Neuronal stem cell (in vitro differentiated cells): ENCODE data around the gene FGGY.

Source experiments
- DNase-seq: peaks from one replicate; pipeline ENCODE4 v3.0.0-alpha.2; 2013; ENCODE audit warnings: low spot score
- H2AFZ ChIP-seq: one replicate; pipeline ENCODE4 v1.6.1; 2013; ENCODE audit warnings: mild to moderate bottlenecking, low read length, inconsistent platforms
- H2AK5ac ChIP-seq: 2 replicates; pipeline ENCODE4 v1.6.1; 2013; ENCODE audit warnings: low read depth, mild to moderate bottlenecking, inconsistent platforms, low read length, moderate library complexity, mixed read lengths
- H2BK120ac ChIP-seq: 2 replicates; pipeline ENCODE4 v1.6.1; 2013; ENCODE audit warnings: low read depth, mild to moderate bottlenecking, inconsistent platforms, low read length, moderate library complexity, mixed read lengths
- H2BK12ac ChIP-seq: one replicate; pipeline ENCODE4 v1.6.1; 2013; ENCODE audit warnings: low read length, inconsistent platforms
- H2BK15ac ChIP-seq: 2 replicates; pipeline ENCODE4 v1.6.1; 2013; ENCODE audit warnings: mild to moderate bottlenecking, low read length, inconsistent platforms, mixed read lengths
- H2BK5ac ChIP-seq: one replicate; pipeline ENCODE4 v1.6.1; 2013; ENCODE audit warnings: inconsistent platforms, mild to moderate bottlenecking, low read length, moderate library complexity
- H3K14ac ChIP-seq: one replicate; pipeline ENCODE4 v1.6.1; 2013; ENCODE audit warnings: low read length, inconsistent platforms
- H3K18ac ChIP-seq: 2 replicates; pipeline ENCODE4 v1.6.1; 2013; ENCODE audit warnings: low read length, inconsistent platforms
- H3K23ac ChIP-seq: 2 replicates; pipeline ENCODE4 v1.6.1; 2013; ENCODE audit warnings: low read depth, mild to moderate bottlenecking, mixed read lengths, low read length, inconsistent platforms; ENCODE audit not compliant: poor library complexity
- H3K27ac ChIP-seq: replicated peaks from 3 replicates; pipeline ENCODE4 v1.5.1; 2013; ENCODE audit warnings: low read length, inconsistent platforms
- H3K27me3 ChIP-seq, 3 experiments: 2 replicates each; pipeline ENCODE4 v1.6.1; 2013; ENCODE audit warnings: low read length in 3 of 3, mild to moderate bottlenecking in 2 of 3, inconsistent platforms in 1 of 3, low read depth in 1 of 3, mixed read lengths in 1 of 3, moderate library complexity in 1 of 3; ENCODE audit not compliant: control insufficient read depth in 3 of 3, insufficient read depth in 3 of 3
- H3K36me3 ChIP-seq, 2 donors: replicated peaks in 1 of 2; 2 replicates each; pipeline ENCODE4 v1.6.1; 2013; ENCODE audit warnings: low read length in 2 of 2; ENCODE audit not compliant: control insufficient read depth in 2 of 2, insufficient read depth in 2 of 2
- H3K4ac ChIP-seq: 2 replicates; pipeline ENCODE4 v1.6.1; 2013; ENCODE audit warnings: inconsistent platforms, mild to moderate bottlenecking, low read length, moderate library complexity
- H3K4me1 ChIP-seq, 2 donors: 1 replicate in 1 of 2; 2 replicates in 1 of 2; pipeline ENCODE4 v1.6.1; 2013; ENCODE audit warnings: low read length in 2 of 2, low read depth in 1 of 2; ENCODE audit not compliant: control insufficient read depth in 2 of 2, insufficient read depth in 1 of 2
- H3K4me2 ChIP-seq: one replicate; pipeline ENCODE4 v1.6.1; 2013; ENCODE audit warnings: mild to moderate bottlenecking, low read length, inconsistent platforms; ENCODE audit not compliant: insufficient read depth, poor library complexity, severe bottlenecking
- H3K4me3 ChIP-seq, 2 donors: 2 replicates each; pipeline ENCODE4 v1.5.1; 2013; ENCODE audit warnings: low read length in 2 of 2, mild to moderate bottlenecking in 2 of 2, inconsistent platforms in 1 of 2, moderate library complexity in 1 of 2
- H3K79me1 ChIP-seq: one replicate; pipeline ENCODE4 v1.6.1; 2013; ENCODE audit warnings: low read depth, mild to moderate bottlenecking, inconsistent platforms, low read length, moderate library complexity
- H3K9ac ChIP-seq: one replicate; pipeline ENCODE4 v1.6.1; 2013; ENCODE audit warnings: mild to moderate bottlenecking, low read depth, low read length, inconsistent platforms; ENCODE audit not compliant: poor library complexity
- H3K9me3 ChIP-seq, 2 donors: replicated peaks in 1 of 2; 2 replicates each; pipeline versions ENCODE3 to v1.6.1; 2013; ENCODE audit warnings: low read length in 2 of 2, mild to moderate bottlenecking in 2 of 2, inconsistent platforms in 1 of 2, low read depth in 1 of 2, mixed read lengths in 1 of 2, moderate library complexity in 1 of 2; ENCODE audit not compliant: control insufficient read depth in 2 of 2, insufficient read depth in 1 of 2
- H4K8ac ChIP-seq: one replicate; pipeline ENCODE4 v1.6.1; 2013; ENCODE audit warnings: low read depth, mild to moderate bottlenecking, inconsistent platforms, low read length, moderate library complexity
- H4K91ac ChIP-seq: one replicate; pipeline ENCODE4 v1.6.1; 2013; ENCODE audit warnings: low read length, low read depth, mild to moderate bottlenecking, inconsistent platforms; ENCODE audit not compliant: poor library complexity
- WGBS, 2 donors: extraction: QIAGEN DNeasy Blood & Tissue Kit; methylation state at CpG; one replicate each; pipeline ENCODE4 v1.1.7; 2013; ENCODE audit warnings: missing lambda C conversion rate in 2 of 2, mixed read lengths in 1 of 2; ENCODE audit not compliant: insufficient read length in 2 of 2, insufficient replicate concordance in 1 of 2; ENCODE audit errors: extremely low coverage in 2 of 2; 5-methylcytosine and 5-hydroxymethylcytosine counted together

FGGY gene

DNA sequence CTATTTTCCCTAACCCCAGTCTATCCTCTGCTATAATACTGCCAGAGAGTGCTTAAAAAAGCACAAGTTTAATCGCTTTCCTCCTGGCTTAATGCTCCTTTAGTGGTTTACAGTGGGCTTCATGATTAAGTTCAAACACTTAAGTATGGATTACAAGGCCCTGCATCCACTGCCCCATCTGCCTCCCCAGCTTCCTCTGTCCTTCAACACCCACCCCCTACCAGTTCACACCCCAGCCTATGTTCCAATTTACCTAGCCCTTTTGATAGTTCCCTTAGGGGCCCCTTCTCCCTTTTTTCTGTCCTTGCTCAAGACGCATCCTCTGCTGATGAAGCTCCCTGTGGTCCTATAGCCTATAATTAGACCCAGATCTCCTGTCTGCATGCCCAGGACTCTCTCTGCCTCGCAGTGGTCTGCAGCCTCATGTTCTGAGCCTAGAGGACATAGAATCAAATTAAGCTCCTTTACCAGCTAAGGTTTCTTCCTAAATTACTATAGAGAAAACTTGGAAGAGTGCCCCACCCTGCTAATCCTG, 212.5 kb downstream of the FGGY start:
- Histone ChIP-seq H3K36me3 (no peaks in the 10 kb centered on the region), H3K79me1 (no peaks in the 10 kb centered on the region), H3K27ac (no peak overlapping the region), H3K14ac (no peak overlapping the region), H3K4ac (no peak overlapping the region), H2AK5ac (no peak overlapping the region), H3K23ac (no peak overlapping the region), H3K9ac (no peak overlapping the region), H3K4me2 (no peak overlapping the region), H3K27me3 (no peaks in the 10 kb centered on the region), H2BK12ac (no peak overlapping the region), H4K91ac (no peak overlapping the region), H3K4me3 (no peak overlapping the region), H2BK5ac (no peak overlapping the region), H2AFZ (no peak overlapping the region), H3K4me1 (peaks cover 4 to 5% of the 10 kb centered on the region in 2 donors), H4K8ac (no peak overlapping the region), H2BK15ac (no peak overlapping the region), H2BK120ac (no peak overlapping the region), H3K18ac (no peak overlapping the region), H3K9me3 (no peaks in the 10 kb centered on the region)
- WGBS, 2 donors, result no CpG with 5 or more reads among the region's 3 CpGs
- DNase-seq, result no peak

DNA sequence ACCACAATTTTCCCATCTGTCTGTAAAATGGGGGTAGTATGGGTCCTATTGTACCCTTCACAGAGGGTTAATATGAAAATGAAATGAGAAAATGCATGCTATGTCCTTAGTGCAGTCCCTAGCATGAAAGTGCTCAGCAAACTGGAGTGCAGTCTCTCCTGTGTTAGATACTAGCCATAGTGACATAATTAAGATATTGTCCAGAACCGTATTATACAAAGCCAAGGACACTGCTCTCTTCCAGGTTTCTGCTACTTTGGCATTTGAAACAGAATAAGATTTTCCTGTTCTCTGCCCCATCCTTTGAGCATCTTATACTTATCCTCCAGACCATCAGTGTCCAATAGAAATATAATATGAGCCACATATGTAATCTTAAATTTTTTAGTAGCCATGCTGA, 213.4 kb downstream of the FGGY start:
- Histone ChIP-seq H3K14ac (no peak overlapping the region), H2BK12ac (no peak overlapping the region), H3K4me2 (no peak overlapping the region), H3K27me3 (no peaks in the 10 kb centered on the region), H4K8ac (no peak overlapping the region), H3K27ac (no peak overlapping the region), H3K36me3 (no peaks in the 10 kb centered on the region), H3K18ac (no peak overlapping the region), H3K4ac (no peak overlapping the region), H2BK15ac (no peak overlapping the region), H3K9me3 (no peaks in the 10 kb centered on the region), H3K4me3 (no peak overlapping the region), H3K79me1 (no peaks in the 10 kb centered on the region), H3K23ac (no peak overlapping the region), H2BK5ac (no peak overlapping the region), H2BK120ac (no peak overlapping the region), H3K9ac (no peak overlapping the region), H2AFZ (no peak overlapping the region), H4K91ac (no peak overlapping the region), H3K4me1 (peaks cover 3 to 5% of the 10 kb centered on the region in 2 donors), H2AK5ac (no peak overlapping the region)
- no CpG with 5 or more reads among the region's 1 CpG for WGBS, 2 donors
- no peak for DNase-seq

DNA sequence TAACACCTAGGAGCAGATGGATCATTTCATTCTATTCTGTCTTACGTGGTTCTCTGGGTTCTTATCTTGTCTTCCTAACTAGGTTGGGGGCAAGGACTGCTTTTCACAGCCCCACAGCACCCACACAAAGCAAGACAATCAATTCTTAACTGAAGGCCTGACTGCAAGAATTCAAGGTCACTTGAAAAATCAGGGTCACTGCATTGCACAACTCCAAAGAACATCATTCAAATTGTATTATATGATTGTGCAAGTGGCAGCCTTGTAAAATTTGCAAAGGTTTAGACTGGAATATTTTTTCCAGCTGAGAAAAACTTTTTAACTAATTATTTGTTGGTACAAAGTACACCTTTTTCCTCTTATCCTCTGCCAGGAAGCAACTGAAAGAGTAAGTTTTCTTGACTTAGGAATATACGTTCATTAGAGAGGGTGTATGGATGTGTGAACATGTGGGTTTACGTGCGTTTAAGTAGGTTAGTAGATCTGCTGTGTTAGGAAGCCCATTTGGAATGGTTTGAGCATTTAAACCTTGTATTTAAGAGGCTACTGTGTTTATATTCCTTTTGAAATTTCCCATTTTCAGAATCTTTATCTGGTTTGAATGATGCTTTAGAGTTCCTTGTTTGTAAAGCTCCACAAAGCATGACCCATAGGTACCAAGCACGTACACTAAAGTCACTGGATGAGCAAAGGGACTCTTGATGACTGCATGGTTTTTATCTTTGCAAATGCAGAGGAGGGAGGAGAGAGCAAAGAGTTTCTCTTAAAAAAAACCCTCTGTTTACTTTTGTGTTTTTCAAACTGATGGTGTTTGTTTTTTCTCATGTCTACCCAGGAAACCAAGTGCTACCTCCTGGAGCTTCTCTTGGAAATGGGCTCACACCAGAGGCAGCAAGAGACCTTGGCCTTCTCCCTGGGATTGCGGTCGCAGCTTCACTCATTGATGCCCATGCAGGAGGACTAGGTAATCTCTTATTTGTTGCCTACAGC, 214.9 kb downstream of the FGGY start:
- Histone ChIP-seq H4K91ac (no peak overlapping the region), H3K23ac (no peak overlapping the region), H2BK12ac (no peak overlapping the region), H3K4me3 (no peak overlapping the region), H3K4me1 (peaks cover 0 to 5% of the 10 kb centered on the region in 2 donors), H3K4ac (no peak overlapping the region), H3K9me3 (no peaks in the 10 kb centered on the region), H3K27me3 (no peaks in the 10 kb centered on the region), H3K27ac (no peak overlapping the region), H3K79me1 (no peaks in the 10 kb centered on the region), H2AFZ (no peak overlapping the region), H2BK15ac (no peak overlapping the region), H3K18ac (no peak overlapping the region), H2BK5ac (no peak overlapping the region), H3K9ac (no peak overlapping the region), H2BK120ac (no peak overlapping the region), H3K14ac (no peak overlapping the region), H3K36me3 (no peaks in the 10 kb centered on the region), H4K8ac (no peak overlapping the region), H3K4me2 (no peak overlapping the region), H2AK5ac (no peak overlapping the region)
- no CpG with 5 or more reads among the region's 7 CpGs for WGBS, 2 donors
- no peak for DNase-seq

DNA sequence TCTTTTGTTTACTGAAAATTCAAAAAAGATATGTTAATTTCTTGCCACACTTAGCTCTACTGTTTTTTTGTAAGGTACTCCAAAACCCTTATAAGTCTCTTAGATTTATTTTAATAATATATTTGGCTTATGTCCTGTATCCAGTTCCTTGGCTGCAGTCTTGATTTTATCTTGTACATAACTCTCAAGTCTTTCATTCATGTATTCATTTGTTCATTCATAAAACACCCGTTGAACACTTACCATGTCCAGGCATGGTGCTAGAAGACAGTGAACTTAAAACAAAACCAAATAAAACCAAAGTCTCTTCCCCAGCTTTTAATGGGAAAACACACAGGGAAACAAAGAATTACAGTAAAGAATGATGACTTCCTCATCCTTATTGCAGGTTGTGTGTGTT, 215.8 kb downstream of the FGGY start:
- no CpG with 5 or more reads among the region's 1 CpG for WGBS, 2 donors

More for the DNA sequence above, 215.8 kb downstream of the FGGY start:
- H3K4me1 ChIP-seq, result peaks cover 0 to 5% of the 10 kb centered on the region in 2 donors
- no peak overlapping the region for H2AFZ ChIP-seq
- no peak overlapping the region for H3K4ac ChIP-seq
- no peak for DNase-seq
- no peak overlapping the region for H3K4me3 ChIP-seq
- H3K9me3 ChIP-seq, result peaks cover 0 to 2% of the 10 kb centered on the region in 2 donors
- no peaks in the 10 kb centered on the region for H3K36me3 ChIP-seq
- H3K23ac ChIP-seq, result no peak overlapping the region
- H4K91ac ChIP-seq, result no peak overlapping the region
- no peak overlapping the region for H3K9ac ChIP-seq
- no peak overlapping the region for H2BK15ac ChIP-seq
- no peak overlapping the region for H3K14ac ChIP-seq
- H3K18ac ChIP-seq, result no peak overlapping the region
- no peak overlapping the region for H2AK5ac ChIP-seq
- H2BK12ac ChIP-seq, result no peak overlapping the region
- no peak overlapping the region for H3K27ac ChIP-seq
- no peak overlapping the region for H2BK120ac ChIP-seq
- no peaks in the 10 kb centered on the region for H3K27me3 ChIP-seq
- no peaks in the 10 kb centered on the region for H3K79me1 ChIP-seq
- no peak overlapping the region for H3K4me2 ChIP-seq
- H2BK5ac ChIP-seq, result no peak overlapping the region
- H4K8ac ChIP-seq, result no peak overlapping the region
